ENCODE measurements around the gene NR2F2.

The NR2F2 gene

GRCh38 chr15:96312641-96313335 is 17.7 kb upstream of the NR2F2 start:
- H3K27me3 ChIP-seq (replicated peaks; ENCODE audit: insufficient read depth, low read length) = no peaks in the 10 kb centered on the region
- H3K9me2 ChIP-seq (replicated peaks; ENCODE audit: insufficient read depth, low read length) = no peaks in the 10 kb centered on the region
- H3F3A ChIP-seq (ENCODE audit: insufficient read depth, low read length) = no peaks in the 10 kb centered on the region
- DNase-seq = no peak
- no peaks in the 10 kb centered on the region for H3K9me3 ChIP-seq (replicated peaks; ENCODE audit: insufficient read depth, low read length)
- H3K4me1 ChIP-seq (ENCODE audit: low read length) = no peaks in the 10 kb centered on the region
- H3K79me2 ChIP-seq (ENCODE audit: low read length) = no peaks in the 10 kb centered on the region
- no peak overlapping the region for H3K4me3 ChIP-seq (ENCODE audit: low read length)
- no peak overlapping the region for H3K27ac ChIP-seq (ENCODE audit: low read length)
- H3K4me2 ChIP-seq (ENCODE audit: low read depth, low read length) = no peak overlapping the region
- H3K9ac ChIP-seq (ENCODE audit: low read length) = no peak overlapping the region
- H4K20me1 ChIP-seq (ENCODE audit: insufficient read depth, low read length) = no peaks in the 10 kb centered on the region
- TF ChIP-seq EZH2 (optimal IDR thresholded peaks at IDR 0.05; ENCODE audit: low read depth, low read length) = no peak
- no peak for TF ChIP-seq EZH2phosphoT487 (IDR thresholded peaks at IDR 0.05; ENCODE audit: low read length)
- no peak for TF ChIP-seq CTCF (IDR thresholded peaks at IDR 0.05; ENCODE audit: low read length)
- H2AFZ ChIP-seq (ENCODE audit: low read length) = no peak overlapping the region
- no peaks in the 10 kb centered on the region for H3K36me3 ChIP-seq (replicated peaks; ENCODE audit: insufficient read depth, low read length)

- H3K4me1 ChIP-seq (ENCODE audit: low read length) = no peaks in the 10 kb centered on the region
- H3K9me3 ChIP-seq (replicated peaks; ENCODE audit: insufficient read depth, low read length) = no peaks in the 10 kb centered on the region
- DNase-seq = no peak
- no peak overlapping the region for H3K27ac ChIP-seq (ENCODE audit: low read length)
- no peaks in the 10 kb centered on the region for H3K27me3 ChIP-seq (replicated peaks; ENCODE audit: insufficient read depth, low read length)
- H3F3A ChIP-seq (ENCODE audit: insufficient read depth, low read length) = no peaks in the 10 kb centered on the region
- no peak overlapping the region for H3K4me3 ChIP-seq (ENCODE audit: low read length)
- no peak overlapping the region for H3K9ac ChIP-seq (ENCODE audit: low read length)
- no peaks in the 10 kb centered on the region for H3K79me2 ChIP-seq (ENCODE audit: low read length)
- no peaks in the 10 kb centered on the region for H3K36me3 ChIP-seq (replicated peaks; ENCODE audit: insufficient read depth, low read length)
- H3K4me2 ChIP-seq (ENCODE audit: low read depth, low read length) = no peak overlapping the region
- no peak overlapping the region for H2AFZ ChIP-seq (ENCODE audit: low read length)
- no peaks in the 10 kb centered on the region for H4K20me1 ChIP-seq (ENCODE audit: insufficient read depth, low read length)
- TF ChIP-seq EZH2 (optimal IDR thresholded peaks at IDR 0.05; ENCODE audit: low read depth, low read length) = no peak
- no peak for TF ChIP-seq EZH2phosphoT487 (IDR thresholded peaks at IDR 0.05; ENCODE audit: low read length)
- TF ChIP-seq CTCF (IDR thresholded peaks at IDR 0.05; ENCODE audit: low read length) = no peak
- H3K9me2 ChIP-seq (replicated peaks; ENCODE audit: insufficient read depth, low read length) = no peaks in the 10 kb centered on the region
Observed at GRCh38 chr15:96314518-96314917, 16.0 kb upstream of the NR2F2 start.

GRCh38 chr15:96314963-96315362 is 15.5 kb upstream of the NR2F2 start:
- no peak overlapping the region for H3K9ac ChIP-seq (ENCODE audit: low read length)
- no peaks in the 10 kb centered on the region for H3K36me3 ChIP-seq (replicated peaks; ENCODE audit: insufficient read depth, low read length)
- H3K9me3 ChIP-seq (replicated peaks; ENCODE audit: insufficient read depth, low read length) = no peaks in the 10 kb centered on the region
- H2AFZ ChIP-seq (ENCODE audit: low read length) = no peak overlapping the region
- no peaks in the 10 kb centered on the region for H4K20me1 ChIP-seq (ENCODE audit: insufficient read depth, low read length)
- no peak for TF ChIP-seq EZH2 (optimal IDR thresholded peaks at IDR 0.05; ENCODE audit: low read depth, low read length)
- no peak for TF ChIP-seq EZH2phosphoT487 (IDR thresholded peaks at IDR 0.05; ENCODE audit: low read length)
- no peak for TF ChIP-seq CTCF (IDR thresholded peaks at IDR 0.05; ENCODE audit: low read length)
- no peak overlapping the region for H3K4me2 ChIP-seq (ENCODE audit: low read depth, low read length)
- no peaks in the 10 kb centered on the region for H3K4me1 ChIP-seq (ENCODE audit: low read length)
- DNase-seq = no peak
- H3K9me2 ChIP-seq (replicated peaks; ENCODE audit: insufficient read depth, low read length) = no peaks in the 10 kb centered on the region
- H3F3A ChIP-seq (ENCODE audit: insufficient read depth, low read length) = no peaks in the 10 kb centered on the region
- H3K27ac ChIP-seq (ENCODE audit: low read length) = no peak overlapping the region
- no peak overlapping the region for H3K4me3 ChIP-seq (ENCODE audit: low read length)
- H3K27me3 ChIP-seq (replicated peaks; ENCODE audit: insufficient read depth, low read length) = no peaks in the 10 kb centered on the region
- no peaks in the 10 kb centered on the region for H3K79me2 ChIP-seq (ENCODE audit: low read length)

Data from MM.1S (cell line).